ENCODE data around the gene CLEC20A. TPM values are rescaled to one million over a fixed set of nuclear protein-coding genes. Genes with fewer than 3 reads are reported as not detected.

CLEC20A gene
- total and polyA plus RNA-seq, 2 experiments from 2014 or later = not detected

DNA sequence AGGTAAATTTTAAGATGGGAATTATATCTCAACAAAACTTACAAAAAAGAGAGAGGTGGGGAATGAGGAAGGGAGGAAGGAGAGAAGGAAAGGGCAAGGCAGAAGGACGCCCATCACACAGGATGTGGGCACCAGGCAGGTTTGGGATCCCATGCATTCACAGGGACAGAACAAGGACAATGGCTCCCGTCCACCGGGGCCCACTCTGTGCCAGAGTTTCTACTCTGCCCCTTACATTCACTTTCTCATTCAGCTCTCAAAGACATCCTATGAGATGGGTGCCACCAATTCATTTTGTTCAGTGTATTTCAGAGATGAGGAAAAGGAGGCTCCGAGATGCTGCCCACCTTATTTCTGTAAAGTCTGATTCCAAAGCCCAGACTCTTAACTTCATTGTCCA lies 7.4 kb downstream of the CLEC20A start:
- ATAC-seq = no peak
- H3K4me3 Mint-ChIP-seq = no peak overlapping the region
- no peak overlapping the region for H3K27ac Mint-ChIP-seq
- H4K20me1 ChIP-seq (replicated peaks; ENCODE audit: insufficient read depth) = no peaks in the 10 kb centered on the region
- no peaks in the 10 kb centered on the region; the same call in 2 of the 3 replicates for H3K36me3 Mint-ChIP-seq (ENCODE audit: low read depth)
- peaks cover 3% of the 10 kb centered on the region; the same call in 2 of the 3 replicates for H3K4me1 Mint-ChIP-seq
- no peak for DNase-seq (ENCODE audit: low spot score)
- no peak overlapping the region for H3K4me3 ChIP-seq
- no peaks in the 10 kb centered on the region for H3K9me2 ChIP-seq (ENCODE audit: insufficient read depth)
- no peak overlapping the region for H2AFZ ChIP-seq
- H3K27ac ChIP-seq (ENCODE audit: low read depth) = no peak overlapping the region
- TF ChIP-seq STAT1 (IDR thresholded peaks at IDR 0.05; ENCODE audit: unreplicated experiment) (no peak), ZNF114 (CRISPR knock-in tag; IDR thresholded peaks at IDR 0.05) (no peak), ZNF331 (CRISPR knock-in tag; IDR thresholded peaks at IDR 0.05; ENCODE audit: low read depth) (no peak), CREB1 (CRISPR knock-in tag; IDR thresholded peaks at IDR 0.05; ENCODE audit: low read depth) (no peak), EZH2phosphoT487 (IDR thresholded peaks at IDR 0.05; ENCODE audit: unreplicated experiment) (no peak), JUNB (IDR thresholded peaks at IDR 0.05; ENCODE audit: unreplicated experiment) (no peak), POLR2AphosphoS5 (IDR thresholded peaks at IDR 0.05; ENCODE audit: low read depth) (no peak), NANOG (IDR thresholded peaks at IDR 0.05; ENCODE audit: borderline replicate concordance) (no peak)
- TF ChIP-seq, protein P1, sequence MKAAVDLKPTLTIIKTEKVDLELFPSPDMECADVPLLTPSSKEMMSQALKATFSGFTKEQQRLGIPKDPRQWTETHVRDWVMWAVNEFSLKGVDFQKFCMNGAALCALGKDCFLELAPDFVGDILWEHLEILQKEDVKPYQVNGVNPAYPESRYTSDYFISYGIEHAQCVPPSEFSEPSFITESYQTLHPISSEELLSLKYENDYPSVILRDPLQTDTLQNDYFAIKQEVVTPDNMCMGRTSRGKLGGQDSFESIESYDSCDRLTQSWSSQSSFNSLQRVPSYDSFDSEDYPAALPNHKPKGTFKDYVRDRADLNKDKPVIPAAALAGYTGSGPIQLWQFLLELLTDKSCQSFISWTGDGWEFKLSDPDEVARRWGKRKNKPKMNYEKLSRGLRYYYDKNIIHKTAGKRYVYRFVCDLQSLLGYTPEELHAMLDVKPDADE (IDR thresholded peaks at IDR 0.05) = no peak
- TF ChIP-seq, protein P2, sequence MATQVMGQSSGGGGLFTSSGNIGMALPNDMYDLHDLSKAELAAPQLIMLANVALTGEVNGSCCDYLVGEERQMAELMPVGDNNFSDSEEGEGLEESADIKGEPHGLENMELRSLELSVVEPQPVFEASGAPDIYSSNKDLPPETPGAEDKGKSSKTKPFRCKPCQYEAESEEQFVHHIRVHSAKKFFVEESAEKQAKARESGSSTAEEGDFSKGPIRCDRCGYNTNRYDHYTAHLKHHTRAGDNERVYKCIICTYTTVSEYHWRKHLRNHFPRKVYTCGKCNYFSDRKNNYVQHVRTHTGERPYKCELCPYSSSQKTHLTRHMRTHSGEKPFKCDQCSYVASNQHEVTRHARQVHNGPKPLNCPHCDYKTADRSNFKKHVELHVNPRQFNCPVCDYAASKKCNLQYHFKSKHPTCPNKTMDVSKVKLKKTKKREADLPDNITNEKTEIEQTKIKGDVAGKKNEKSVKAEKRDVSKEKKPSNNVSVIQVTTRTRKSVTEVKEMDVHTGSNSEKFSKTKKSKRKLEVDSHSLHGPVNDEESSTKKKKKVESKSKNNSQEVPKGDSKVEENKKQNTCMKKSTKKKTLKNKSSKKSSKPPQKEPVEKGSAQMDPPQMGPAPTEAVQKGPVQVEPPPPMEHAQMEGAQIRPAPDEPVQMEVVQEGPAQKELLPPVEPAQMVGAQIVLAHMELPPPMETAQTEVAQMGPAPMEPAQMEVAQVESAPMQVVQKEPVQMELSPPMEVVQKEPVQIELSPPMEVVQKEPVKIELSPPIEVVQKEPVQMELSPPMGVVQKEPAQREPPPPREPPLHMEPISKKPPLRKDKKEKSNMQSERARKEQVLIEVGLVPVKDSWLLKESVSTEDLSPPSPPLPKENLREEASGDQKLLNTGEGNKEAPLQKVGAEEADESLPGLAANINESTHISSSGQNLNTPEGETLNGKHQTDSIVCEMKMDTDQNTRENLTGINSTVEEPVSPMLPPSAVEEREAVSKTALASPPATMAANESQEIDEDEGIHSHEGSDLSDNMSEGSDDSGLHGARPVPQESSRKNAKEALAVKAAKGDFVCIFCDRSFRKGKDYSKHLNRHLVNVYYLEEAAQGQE (IDR thresholded peaks at IDR 0.05; ENCODE audit: unreplicated experiment) = no peak
- TF ChIP-seq, protein P3, sequence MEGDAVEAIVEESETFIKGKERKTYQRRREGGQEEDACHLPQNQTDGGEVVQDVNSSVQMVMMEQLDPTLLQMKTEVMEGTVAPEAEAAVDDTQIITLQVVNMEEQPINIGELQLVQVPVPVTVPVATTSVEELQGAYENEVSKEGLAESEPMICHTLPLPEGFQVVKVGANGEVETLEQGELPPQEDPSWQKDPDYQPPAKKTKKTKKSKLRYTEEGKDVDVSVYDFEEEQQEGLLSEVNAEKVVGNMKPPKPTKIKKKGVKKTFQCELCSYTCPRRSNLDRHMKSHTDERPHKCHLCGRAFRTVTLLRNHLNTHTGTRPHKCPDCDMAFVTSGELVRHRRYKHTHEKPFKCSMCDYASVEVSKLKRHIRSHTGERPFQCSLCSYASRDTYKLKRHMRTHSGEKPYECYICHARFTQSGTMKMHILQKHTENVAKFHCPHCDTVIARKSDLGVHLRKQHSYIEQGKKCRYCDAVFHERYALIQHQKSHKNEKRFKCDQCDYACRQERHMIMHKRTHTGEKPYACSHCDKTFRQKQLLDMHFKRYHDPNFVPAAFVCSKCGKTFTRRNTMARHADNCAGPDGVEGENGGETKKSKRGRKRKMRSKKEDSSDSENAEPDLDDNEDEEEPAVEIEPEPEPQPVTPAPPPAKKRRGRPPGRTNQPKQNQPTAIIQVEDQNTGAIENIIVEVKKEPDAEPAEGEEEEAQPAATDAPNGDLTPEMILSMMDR (conservative IDR thresholded peaks at IDR 0.05; ENCODE audit: low read depth in 2 of 2) = no peak
- TF ChIP-seq, protein P4, sequence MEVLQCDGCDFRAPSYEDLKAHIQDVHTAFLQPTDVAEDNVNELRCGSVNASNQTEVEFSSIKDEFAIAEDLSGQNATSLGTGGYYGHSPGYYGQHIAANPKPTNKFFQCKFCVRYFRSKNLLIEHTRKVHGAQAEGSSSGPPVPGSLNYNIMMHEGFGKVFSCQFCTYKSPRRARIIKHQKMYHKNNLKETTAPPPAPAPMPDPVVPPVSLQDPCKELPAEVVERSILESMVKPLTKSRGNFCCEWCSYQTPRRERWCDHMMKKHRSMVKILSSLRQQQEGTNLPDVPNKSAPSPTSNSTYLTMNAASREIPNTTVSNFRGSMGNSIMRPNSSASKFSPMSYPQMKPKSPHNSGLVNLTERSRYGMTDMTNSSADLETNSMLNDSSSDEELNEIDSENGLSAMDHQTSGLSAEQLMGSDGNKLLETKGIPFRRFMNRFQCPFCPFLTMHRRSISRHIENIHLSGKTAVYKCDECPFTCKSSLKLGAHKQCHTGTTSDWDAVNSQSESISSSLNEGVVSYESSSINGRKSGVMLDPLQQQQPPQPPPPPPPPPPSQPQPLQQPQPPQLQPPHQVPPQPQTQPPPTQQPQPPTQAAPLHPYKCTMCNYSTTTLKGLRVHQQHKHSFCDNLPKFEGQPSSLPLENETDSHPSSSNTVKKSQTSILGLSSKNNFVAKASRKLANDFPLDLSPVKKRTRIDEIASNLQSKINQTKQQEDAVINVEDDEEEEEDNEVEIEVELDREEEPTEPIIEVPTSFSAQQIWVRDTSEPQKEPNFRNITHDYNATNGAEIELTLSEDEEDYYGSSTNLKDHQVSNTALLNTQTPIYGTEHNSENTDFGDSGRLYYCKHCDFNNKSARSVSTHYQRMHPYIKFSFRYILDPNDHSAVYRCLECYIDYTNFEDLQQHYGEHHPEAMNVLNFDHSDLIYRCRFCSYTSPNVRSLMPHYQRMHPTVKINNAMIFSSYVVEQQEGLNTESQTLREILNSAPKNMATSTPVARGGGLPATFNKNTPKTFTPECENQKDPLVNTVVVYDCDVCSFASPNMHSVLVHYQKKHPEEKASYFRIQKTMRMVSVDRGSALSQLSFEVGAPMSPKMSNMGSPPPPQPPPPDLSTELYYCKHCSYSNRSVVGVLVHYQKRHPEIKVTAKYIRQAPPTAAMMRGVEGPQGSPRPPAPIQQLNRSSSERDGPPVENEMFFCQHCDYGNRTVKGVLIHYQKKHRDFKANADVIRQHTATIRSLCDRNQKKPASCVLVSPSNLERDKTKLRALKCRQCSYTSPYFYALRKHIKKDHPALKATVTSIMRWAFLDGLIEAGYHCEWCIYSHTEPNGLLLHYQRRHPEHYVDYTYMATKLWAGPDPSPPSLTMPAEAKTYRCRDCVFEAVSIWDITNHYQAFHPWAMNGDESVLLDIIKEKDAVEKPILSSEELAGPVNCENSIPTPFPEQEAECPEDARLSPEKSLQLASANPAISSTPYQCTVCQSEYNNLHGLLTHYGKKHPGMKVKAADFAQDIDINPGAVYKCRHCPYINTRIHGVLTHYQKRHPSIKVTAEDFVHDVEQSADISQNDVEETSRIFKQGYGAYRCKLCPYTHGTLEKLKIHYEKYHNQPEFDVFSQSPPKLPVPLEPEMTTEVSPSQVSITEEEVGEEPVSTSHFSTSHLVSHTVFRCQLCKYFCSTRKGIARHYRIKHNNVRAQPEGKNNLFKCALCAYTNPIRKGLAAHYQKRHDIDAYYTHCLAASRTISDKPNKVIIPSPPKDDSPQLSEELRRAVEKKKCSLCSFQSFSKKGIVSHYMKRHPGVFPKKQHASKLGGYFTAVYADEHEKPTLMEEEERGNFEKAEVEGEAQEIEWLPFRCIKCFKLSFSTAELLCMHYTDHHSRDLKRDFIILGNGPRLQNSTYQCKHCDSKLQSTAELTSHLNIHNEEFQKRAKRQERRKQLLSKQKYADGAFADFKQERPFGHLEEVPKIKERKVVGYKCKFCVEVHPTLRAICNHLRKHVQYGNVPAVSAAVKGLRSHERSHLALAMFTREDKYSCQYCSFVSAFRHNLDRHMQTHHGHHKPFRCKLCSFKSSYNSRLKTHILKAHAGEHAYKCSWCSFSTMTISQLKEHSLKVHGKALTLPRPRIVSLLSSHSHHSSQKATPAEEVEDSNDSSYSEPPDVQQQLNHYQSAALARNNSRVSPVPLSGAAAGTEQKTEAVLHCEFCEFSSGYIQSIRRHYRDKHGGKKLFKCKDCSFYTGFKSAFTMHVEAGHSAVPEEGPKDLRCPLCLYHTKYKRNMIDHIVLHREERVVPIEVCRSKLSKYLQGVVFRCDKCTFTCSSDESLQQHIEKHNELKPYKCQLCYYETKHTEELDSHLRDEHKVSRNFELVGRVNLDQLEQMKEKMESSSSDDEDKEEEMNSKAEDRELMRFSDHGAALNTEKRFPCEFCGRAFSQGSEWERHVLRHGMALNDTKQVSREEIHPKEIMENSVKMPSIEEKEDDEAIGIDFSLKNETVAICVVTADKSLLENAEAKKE (CRISPR knock-in tag; IDR thresholded peaks at IDR 0.05) = no peak
- H3K36me3 ChIP-seq (ENCODE audit: insufficient read depth) = no peaks in the 10 kb centered on the region
- H3K9me3 Mint-ChIP-seq = no peaks in the 10 kb centered on the region; the same call in 2 of the 3 replicates
- no peaks in the 10 kb centered on the region for H3K79me2 ChIP-seq (replicated peaks; ENCODE audit: insufficient read depth)
- no peaks in the 10 kb centered on the region for H3K27me3 ChIP-seq (ENCODE audit: insufficient read depth)
- no peaks in the 10 kb centered on the region for H3K4me1 ChIP-seq (ENCODE audit: insufficient read depth)
- no peak overlapping the region for H3K4me2 ChIP-seq
- 0 out of 2 replicates have a peak, but pooled peaks cover 6% of the 10 kb centered on the region for H3F3A ChIP-seq (replicated peaks; ENCODE audit: low read depth)
- peaks cover 10% of the 10 kb centered on the region for H3K27me3 Mint-ChIP-seq (ENCODE audit: insufficient read depth, low read depth, poor library complexity)

Data from GM23338 (cell line).